ENCODE data around the gene B4GALNT4. TPM values are rescaled to one million over a fixed set of nuclear protein-coding genes. Genes with fewer than 3 reads are reported as not detected.

The B4GALNT4 gene
- total RNA-seq, 2 donors from 2014 or later = 2.1 TPM; not detected in 1

DNA sequence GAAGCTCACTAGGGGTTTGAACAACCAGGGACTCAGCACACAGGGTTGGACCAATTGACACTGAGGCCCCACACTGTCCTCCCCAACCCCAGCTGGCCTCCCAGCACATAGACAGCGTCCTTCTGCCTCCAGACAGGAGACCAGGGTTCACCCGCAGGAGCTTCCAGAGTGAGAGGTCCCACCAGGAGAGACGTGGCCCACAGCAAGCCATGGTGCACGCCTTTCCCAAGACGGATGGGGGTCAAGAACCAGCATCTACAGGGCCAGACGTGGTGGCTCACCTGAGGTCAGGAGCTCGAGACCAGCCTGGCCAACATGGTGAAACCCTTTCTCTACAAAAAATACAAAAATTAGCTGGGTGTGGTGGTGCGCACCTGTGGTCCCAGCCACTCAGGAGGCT lies 57.6 kb downstream of the B4GALNT4 start:
- TF ChIP-seq, protein P1, sequence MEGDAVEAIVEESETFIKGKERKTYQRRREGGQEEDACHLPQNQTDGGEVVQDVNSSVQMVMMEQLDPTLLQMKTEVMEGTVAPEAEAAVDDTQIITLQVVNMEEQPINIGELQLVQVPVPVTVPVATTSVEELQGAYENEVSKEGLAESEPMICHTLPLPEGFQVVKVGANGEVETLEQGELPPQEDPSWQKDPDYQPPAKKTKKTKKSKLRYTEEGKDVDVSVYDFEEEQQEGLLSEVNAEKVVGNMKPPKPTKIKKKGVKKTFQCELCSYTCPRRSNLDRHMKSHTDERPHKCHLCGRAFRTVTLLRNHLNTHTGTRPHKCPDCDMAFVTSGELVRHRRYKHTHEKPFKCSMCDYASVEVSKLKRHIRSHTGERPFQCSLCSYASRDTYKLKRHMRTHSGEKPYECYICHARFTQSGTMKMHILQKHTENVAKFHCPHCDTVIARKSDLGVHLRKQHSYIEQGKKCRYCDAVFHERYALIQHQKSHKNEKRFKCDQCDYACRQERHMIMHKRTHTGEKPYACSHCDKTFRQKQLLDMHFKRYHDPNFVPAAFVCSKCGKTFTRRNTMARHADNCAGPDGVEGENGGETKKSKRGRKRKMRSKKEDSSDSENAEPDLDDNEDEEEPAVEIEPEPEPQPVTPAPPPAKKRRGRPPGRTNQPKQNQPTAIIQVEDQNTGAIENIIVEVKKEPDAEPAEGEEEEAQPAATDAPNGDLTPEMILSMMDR (IDR thresholded peaks at IDR 0.05) = no peak
- no peak for TF ChIP-seq POLR2A (IDR thresholded peaks at IDR 0.05)
- H3K27ac ChIP-seq = no peak overlapping the region
- H3K36me3 ChIP-seq (replicated peaks in 1 of 2; ENCODE audit: insufficient read depth in 1 of 2, low read depth in 2 of 2) = no peaks in the 10 kb centered on the region
- intact Hi-C loops (cut with DNase I) = no loop called here
- DNase-seq (no peak), ATAC-seq (no peak)
- no peaks in the 10 kb centered on the region for H3K9me3 ChIP-seq
- H3K4me1 ChIP-seq = no peaks in the 10 kb centered on the region
- 92 to 100% methylated on average over 2 to 8 of the region's 8 CpGs for WGBS, 2 donors
- H3K27me3 ChIP-seq = no peaks in the 10 kb centered on the region
- no peak overlapping the region for H3K4me3 ChIP-seq

DNA sequence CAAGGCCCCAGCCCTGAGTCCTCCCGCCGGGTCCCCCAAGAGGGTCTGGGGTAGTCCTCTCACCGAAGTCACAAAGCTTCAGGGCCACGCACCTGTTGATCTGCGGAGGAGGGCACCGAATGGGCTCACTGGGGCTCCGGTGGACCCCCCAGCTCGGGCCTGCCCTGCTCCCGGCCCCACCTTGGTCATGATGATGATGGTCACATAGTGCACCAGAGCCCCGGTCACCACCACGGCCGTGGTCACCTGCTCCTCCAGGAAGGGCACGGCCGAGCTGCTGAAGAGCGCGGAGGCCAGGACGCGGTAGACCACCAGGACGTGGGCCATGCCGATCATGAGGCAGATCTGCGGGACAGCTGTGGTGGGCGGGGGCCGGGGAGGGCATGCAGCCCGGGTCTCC lies 59.0 kb downstream of the B4GALNT4 start:
- intact Hi-C loops (cut with DNase I) = no loop called here

DNA sequence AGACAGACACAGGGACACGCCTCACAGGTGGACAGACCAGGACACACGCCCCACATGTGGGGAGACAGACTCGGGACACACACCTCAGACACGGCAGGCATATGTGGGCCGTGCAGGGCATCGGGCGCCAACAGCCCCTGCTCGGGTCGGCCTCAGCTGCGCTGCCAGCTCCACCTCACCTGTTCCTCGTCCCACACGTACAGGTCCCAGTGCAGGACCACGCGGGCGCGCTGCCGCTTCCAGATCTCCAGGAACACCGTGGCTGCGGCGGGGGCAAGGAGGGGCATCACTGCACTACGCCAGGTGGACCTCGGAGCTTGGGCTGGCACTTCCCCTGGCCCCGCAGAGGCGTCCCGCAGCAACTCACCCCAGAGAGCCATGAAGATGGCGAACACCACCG lies 60.1 kb downstream of the B4GALNT4 start:
- intact Hi-C loops (cut with DNase I) = no loop called here
- WGBS, 2 donors = 87 to 89% methylated on average over 17 to 27 of the region's 27 CpGs
- no peaks in the 10 kb centered on the region for H3K27me3 ChIP-seq
- TF ChIP-seq POLR2A (IDR thresholded peaks at IDR 0.05) = no peak
- TF ChIP-seq, protein P1 (IDR thresholded peaks at IDR 0.05) = no peak
- no peaks in the 10 kb centered on the region for H3K4me1 ChIP-seq
- no peak for ATAC-seq
- H3K36me3 ChIP-seq (replicated peaks in 1 of 2; ENCODE audit: insufficient read depth in 1 of 2, low read depth in 2 of 2) = no peaks in the 10 kb centered on the region
- no peak overlapping the region for H3K27ac ChIP-seq
- H3K9me3 ChIP-seq = no peaks in the 10 kb centered on the region
- DNase-seq = no peak
- no peak overlapping the region for H3K4me3 ChIP-seq

More for the DNA sequence above, 59.0 kb downstream of the B4GALNT4 start:
- Histone ChIP-seq H3K9me3 (no peaks in the 10 kb centered on the region), H3K4me1 (no peaks in the 10 kb centered on the region), H3K36me3 (replicated peaks in 1 of 2; ENCODE audit: insufficient read depth in 1 of 2, low read depth in 2 of 2) (no peaks in the 10 kb centered on the region), H3K4me3 (no peak overlapping the region), H3K27ac (no peak overlapping the region), H3K27me3 (no peaks in the 10 kb centered on the region)
- WGBS, 2 donors = 92 to 96% methylated on average over 14 to 18 of the region's 24 CpGs
- DNase-seq (no peak), ATAC-seq (no peak)
- TF ChIP-seq POLR2A (IDR thresholded peaks at IDR 0.05) = no peak
- TF ChIP-seq, protein P1 (IDR thresholded peaks at IDR 0.05) = no peak

DNA sequence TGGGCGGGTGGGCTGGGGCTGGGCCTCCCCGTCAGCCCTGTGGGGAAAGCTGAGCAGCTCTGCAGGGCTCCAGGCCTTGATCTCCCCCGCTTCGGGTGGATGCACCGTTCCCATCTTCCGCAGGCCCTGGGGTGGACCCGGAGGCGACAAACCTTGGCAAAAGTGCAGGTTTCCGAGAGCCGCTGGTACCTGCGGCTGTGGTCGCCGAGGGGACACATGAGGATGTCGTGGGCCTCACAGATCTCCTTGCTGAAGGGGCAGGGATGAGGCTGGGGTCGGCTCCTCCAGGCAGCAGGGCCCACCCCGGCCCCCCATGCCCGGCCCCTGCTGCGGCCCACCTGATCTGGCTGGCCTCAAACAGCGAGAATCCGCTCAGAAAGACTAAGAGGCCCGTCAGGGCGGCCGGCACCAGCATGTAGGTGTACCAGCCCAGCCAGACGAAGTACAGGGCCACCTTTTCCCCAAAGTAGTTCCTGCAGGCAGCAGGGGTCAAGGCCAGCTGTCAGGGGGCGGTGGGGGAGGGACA lies 60.7 kb downstream of the B4GALNT4 start:
- Histone ChIP-seq H3K4me1 (no peaks in the 10 kb centered on the region), H3K27ac (no peak overlapping the region), H3K36me3 (replicated peaks in 1 of 2; ENCODE audit: insufficient read depth in 1 of 2, low read depth in 2 of 2) (no peaks in the 10 kb centered on the region), H3K27me3 (no peaks in the 10 kb centered on the region), H3K4me3 (no peak overlapping the region), H3K9me3 (no peaks in the 10 kb centered on the region)
- intact Hi-C loops (cut with DNase I) = no loop called here
- DNase-seq = no peak
- TF ChIP-seq, protein P1 (IDR thresholded peaks at IDR 0.05) = no peak
- TF ChIP-seq POLR2A (IDR thresholded peaks at IDR 0.05) = no peak
- ATAC-seq = no peak
- WGBS, 2 donors = 67% methylated on average over 17 of the region's 25 CpGs; no CpG with 5 or more reads in 1 of the 2 donors

Other genes with a start within 250 kb of the B4GALNT4 start
- not detected for gene SCGB1C1, start 176.4 kb upstream of the B4GALNT4 start, total RNA-seq
- gene BET1L, start 162.1 kb upstream of the B4GALNT4 start, total RNA-seq = 10 to 100 TPM; 22.3 to 31.0 TPM
- 10 to 100 TPM; 59.3 to 88.5 TPM for gene RIC8A, start 161.8 kb upstream of the B4GALNT4 start, total RNA-seq
- gene SIRT3, start 133.2 kb upstream of the B4GALNT4 start, total RNA-seq = 10 to 100 TPM; 22.1 to 22.6 TPM
- 10 to 100 TPM; 40.2 to 52.4 TPM for gene PSMD13, start 132.5 kb upstream of the B4GALNT4 start, total RNA-seq
- gene NLRP6, start 91.1 kb upstream of the B4GALNT4 start, total RNA-seq = 1 to 10 TPM in 1 of 2 donors, not detected in 1; 1.0 TPM
- 100 to 1,000 TPM; 248 to 484 TPM for gene PGGHG, start 80.4 kb upstream of the B4GALNT4 start, total RNA-seq
- not detected for gene IFITM5, start 70.0 kb upstream of the B4GALNT4 start, total RNA-seq
- gene IFITM2, start 61.7 kb upstream of the B4GALNT4 start, total RNA-seq = 10 to 100 TPM; 31.0 to 90.3 TPM
- 10 to 100 TPM; 31.0 to 39.7 TPM for gene IFITM1, start 55.5 kb upstream of the B4GALNT4 start, total RNA-seq
- gene IFITM3, start 48.6 kb upstream of the B4GALNT4 start, total RNA-seq = 10 to 100 TPM; 51.4 to 59.7 TPM
- gene PKP3, start 24.7 kb downstream of the B4GALNT4 start, total RNA-seq = 10 to 100 TPM; 46.2 to 48.8 TPM
- gene SIGIRR, start 45.5 kb downstream of the B4GALNT4 start, total RNA-seq = 10 to 100 TPM; 50.8 to 65.6 TPM
- 10 to 100 TPM; 15.6 to 26.4 TPM for gene ANO9, start 72.5 kb downstream of the B4GALNT4 start, total RNA-seq
- gene PTDSS2, start 80.8 kb downstream of the B4GALNT4 start, total RNA-seq = 10 to 100 TPM; 17.4 to 93.3 TPM
- 100 to 1,000 TPM in 1 of 2 donors, 10 to 100 TPM in 1; 97.8 to 153 TPM for gene RNH1, start 137.7 kb downstream of the B4GALNT4 start, total RNA-seq
- 10 to 100 TPM; 13.0 to 15.8 TPM for gene HRAS, start 166.1 kb downstream of the B4GALNT4 start, total RNA-seq
- gene LRRC56, start 168.0 kb downstream of the B4GALNT4 start, total RNA-seq = 1 to 10 TPM; 1.6 to 2.3 TPM
- 10 to 100 TPM in 1 of 2 donors, 1 to 10 TPM in 1; 6.0 to 12.9 TPM for gene LMNTD2, start 191.2 kb downstream of the B4GALNT4 start, total RNA-seq
- 100 to 1,000 TPM in 1 of 2 donors, 10 to 100 TPM in 1; 49.5 to 134 TPM for gene RASSF7, start 191.5 kb downstream of the B4GALNT4 start, total RNA-seq
- 10 to 100 TPM; 18.2 to 34.3 TPM for gene PHRF1, start 207.0 kb downstream of the B4GALNT4 start, total RNA-seq
- 10 to 100 TPM; 10.4 to 10.9 TPM for gene IRF7, start 246.5 kb downstream of the B4GALNT4 start, total RNA-seq